H9 (cell line): ENCODE measurements around the gene MOCS1. TPM values are rescaled to one million over a fixed set of nuclear protein-coding genes. Genes with fewer than 3 reads are reported as not detected.
A peak's percentile ranks its signal among the peaks of the same experiment; 100 is the strongest.

Experiments
- DNase-seq: peaks from one replicate; pipeline ENCODE4 v3.0.0-alpha.2; 2017
- H2AFZ ChIP-seq: one replicate; pipeline ENCODE4 v1.6.1; 2013; ENCODE audit warnings: mild to moderate bottlenecking, low read length, control low read depth, moderate library complexity
- H2AK5ac ChIP-seq: 2 replicates; pipeline ENCODE4 v1.6.1; 2013; ENCODE audit warnings: low read length, control low read depth, mixed read lengths; ENCODE audit not compliant: insufficient read length
- H2BK120ac ChIP-seq: one replicate; pipeline ENCODE4 v1.6.1; 2013; ENCODE audit warnings: low read depth, mild to moderate bottlenecking, low read length, control low read depth, inconsistent platforms; ENCODE audit not compliant: poor library complexity, severe bottlenecking
- H2BK12ac ChIP-seq: 2 replicates; pipeline ENCODE4 v1.6.1; 2013; ENCODE audit warnings: low read length, control low read depth, mixed read lengths, low read depth; ENCODE audit not compliant: insufficient read length
- H2BK15ac ChIP-seq: 2 replicates; pipeline ENCODE4 v1.6.1; 2013; ENCODE audit warnings: low read depth, low read length, control low read depth
- H2BK20ac ChIP-seq: one replicate; pipeline ENCODE4 v1.6.1; 2013; ENCODE audit warnings: low read depth, mild to moderate bottlenecking, low read length, control low read depth, inconsistent platforms; ENCODE audit not compliant: poor library complexity, severe bottlenecking
- H2BK5ac ChIP-seq: 2 replicates; pipeline ENCODE4 v1.6.1; 2013; ENCODE audit warnings: low read length, control low read depth, mixed read lengths; ENCODE audit not compliant: insufficient read length
- H3K14ac ChIP-seq: 2 replicates; pipeline ENCODE4 v1.6.1; 2013; ENCODE audit warnings: low read length, control low read depth; ENCODE audit not compliant: insufficient read depth
- H3K18ac ChIP-seq: 2 replicates; pipeline ENCODE4 v1.6.1; 2013; ENCODE audit warnings: low read depth, mild to moderate bottlenecking, mixed read lengths, low read length, control low read depth; ENCODE audit not compliant: insufficient read length
- H3K23ac ChIP-seq: 2 replicates; pipeline ENCODE4 v1.6.1; 2013; ENCODE audit warnings: low read length, control low read depth, mixed read lengths, low read depth; ENCODE audit not compliant: insufficient read length
- H3K23me2 ChIP-seq: 2 replicates; pipeline ENCODE4 v1.6.1; 2013; ENCODE audit warnings: low read depth, mild to moderate bottlenecking, mixed read lengths, low read length, control low read depth; ENCODE audit not compliant: insufficient read length, poor library complexity, severe bottlenecking
- H3K27ac ChIP-seq: 2 replicates; pipeline ENCODE4 v1.5.1; 2013; ENCODE audit warnings: low read length, control low read depth, mixed read lengths, low read depth; ENCODE audit not compliant: insufficient read length
- H3K27me3 ChIP-seq: 2 replicates; pipeline ENCODE4 v1.6.1; 2013; ENCODE audit warnings: low read length, control low read depth, inconsistent platforms; ENCODE audit not compliant: insufficient read depth
- H3K4ac ChIP-seq: 2 replicates; pipeline ENCODE4 v1.6.1; 2013; ENCODE audit warnings: low read depth, mild to moderate bottlenecking, control low read depth, inconsistent platforms, low read length, moderate library complexity
- H3K4me1 ChIP-seq: 2 replicates; pipeline ENCODE4 v1.6.1; 2013; ENCODE audit warnings: low read length, control low read depth, inconsistent platforms; ENCODE audit not compliant: insufficient read depth
- H3K4me2 ChIP-seq: 2 replicates; pipeline ENCODE4 v1.6.1; 2013; ENCODE audit warnings: low read length, control low read depth, mixed read lengths; ENCODE audit not compliant: insufficient read length, insufficient read depth
- H3K56ac ChIP-seq: 2 replicates; pipeline ENCODE4 v1.6.1; 2013; ENCODE audit warnings: low read depth, mild to moderate bottlenecking, mixed read lengths, low read length, control low read depth; ENCODE audit not compliant: insufficient read length
- H3K79me1 ChIP-seq: 2 replicates; pipeline ENCODE4 v1.6.1; 2013; ENCODE audit warnings: low read depth, mild to moderate bottlenecking, moderate library complexity, low read length, control low read depth, inconsistent platforms; ENCODE audit not compliant: insufficient read depth, poor library complexity, severe bottlenecking
- H3K79me2 ChIP-seq: 2 replicates; pipeline ENCODE4 v1.6.1; 2013; ENCODE audit warnings: low read length, control low read depth, inconsistent platforms; ENCODE audit not compliant: insufficient read depth
- H3K9ac ChIP-seq: 2 replicates; pipeline ENCODE4 v1.6.1; 2013; ENCODE audit warnings: low read length, control low read depth, mixed read lengths; ENCODE audit not compliant: insufficient read length; ENCODE audit errors: extremely low read depth
- H3K9me3 ChIP-seq: one replicate; pipeline ENCODE4 v1.6.1; 2013; ENCODE audit warnings: low read depth, low read length, inconsistent platforms; ENCODE audit not compliant: control insufficient read depth
- H3T11ph ChIP-seq: one replicate; pipeline ENCODE4 v1.6.1; 2013; ENCODE audit warnings: mild to moderate bottlenecking, low read length, control low read depth, inconsistent platforms
- H4K20me1 ChIP-seq: one replicate; pipeline ENCODE4 v1.6.1; 2013; ENCODE audit not compliant: control insufficient read depth, insufficient read length, insufficient read depth
- H4K5ac ChIP-seq: 2 replicates; pipeline ENCODE4 v1.6.1; 2013; ENCODE audit warnings: low read depth, mild to moderate bottlenecking, mixed read lengths, low read length, control low read depth; ENCODE audit not compliant: insufficient read length
- H4K8ac ChIP-seq: replicated peaks from 2 replicates; pipeline ENCODE4 v1.6.1; 2013; ENCODE audit warnings: low read length, control low read depth, mixed read lengths, low read depth; ENCODE audit not compliant: insufficient read length
- H4K91ac ChIP-seq: 2 replicates; pipeline ENCODE4 v1.6.1; 2013; ENCODE audit warnings: low read depth, mild to moderate bottlenecking, moderate library complexity, mixed read lengths, low read length, control low read depth; ENCODE audit not compliant: insufficient read length
- H3K27ac Mint-ChIP-seq, 3 experiments: 2 replicates in 2 of 3; 3 replicates in 1 of 3; pipeline ENCODE4 v1.8.0; 2020 to 2021; ENCODE audit warnings: mixed read lengths in 3 of 3, mild to moderate bottlenecking in 1 of 3, moderate library complexity in 1 of 3
- H3K27me3 Mint-ChIP-seq: 2 replicates; pipeline ENCODE4 v1.8.0; 2021; ENCODE audit warnings: low read depth, mild to moderate bottlenecking, moderate library complexity, mixed read lengths
- H3K36me3 Mint-ChIP-seq, 3 experiments: 2 replicates in 2 of 3; 3 replicates in 1 of 3; pipeline ENCODE4 v1.8.0; 2020 to 2021; ENCODE audit warnings: low read depth in 3 of 3, mixed read lengths in 3 of 3; ENCODE audit not compliant: insufficient read depth in 1 of 3
- H3K4me1 Mint-ChIP-seq, 2 experiments: 2 replicates each; pipeline ENCODE4 v1.8.0; 2020; ENCODE audit warnings: mixed read lengths in 2 of 2
- H3K4me3 Mint-ChIP-seq, 2 experiments: 2 replicates in 1 of 2; 3 replicates in 1 of 2; pipeline ENCODE4 v1.8.0; 2020 to 2021; ENCODE audit warnings: mild to moderate bottlenecking in 2 of 2, mixed read lengths in 2 of 2, moderate library complexity in 1 of 2
- H3K9me3 Mint-ChIP-seq, 2 experiments: 2 replicates in 1 of 2; 3 replicates in 1 of 2; pipeline ENCODE4 v1.8.0; 2020; ENCODE audit warnings: mild to moderate bottlenecking in 2 of 2, mixed read lengths in 2 of 2, moderate library complexity in 1 of 2
- CTCF ChIP-seq: fragments of 200-600 bp; sonication (generic); conservative IDR thresholded peaks from 3 replicates; pipeline ENCODE4 v1.8.0; 2021; ENCODE audit warnings: antibody characterized with exemption, mild to moderate bottlenecking
- WGBS: extraction: QIAGEN DNeasy Blood & Tissue Kit; methylation state at CpG from one replicate; pipeline ENCODE4 v1.1.7; 2013; ENCODE audit warnings: missing lambda C conversion rate, low lambda C conversion rate, mixed read lengths; ENCODE audit not compliant: insufficient read length; ENCODE audit errors: extremely low coverage; 5-methylcytosine and 5-hydroxymethylcytosine counted together
- total RNA-seq: library from RNA; stranded (reverse); gene quantifications from 2 replicates; pipeline ENCODE4 v1.2.1, GENCODE V29; 2021

MOCS1 gene
- total RNA-seq, 1 experiment from 2014 or later, result 15.2 TPM

GRCh38 chr6:39892490-39893129, 41.7 kb downstream of the MOCS1 start:
- H3K18ac ChIP-seq, result no peak overlapping the region
- TF ChIP-seq CTCF, result peak; percentile 85
- H3K4me1 ChIP-seq, result peaks cover 4% of the 10 kb centered on the region; the same call in 1 of the 2 replicates
- H3K9me3 ChIP-seq, result no peaks in the 10 kb centered on the region
- no peak overlapping the region for H2BK5ac ChIP-seq
- H3K36me3 Mint-ChIP-seq, result no peaks in the 10 kb centered on the region; a peak in 1 of 7 replicates
- no peak overlapping the region for H3K4ac ChIP-seq
- H4K20me1 ChIP-seq, result no peaks in the 10 kb centered on the region
- H2BK20ac ChIP-seq, result no peak overlapping the region
- no peaks in the 10 kb centered on the region for H3K27me3 ChIP-seq
- peaks cover 0 to 2% of the 10 kb centered on the region in 2 experiments; a peak in 1 of 5 replicates for H3K9me3 Mint-ChIP-seq
- H3K9ac ChIP-seq, result no peak overlapping the region
- H2BK120ac ChIP-seq, result no peak overlapping the region
- no peak overlapping the region for H4K91ac ChIP-seq
- no peak overlapping the region for H3K4me2 ChIP-seq
- no peak overlapping the region for H3K56ac ChIP-seq
- no peak overlapping the region for H3T11ph ChIP-seq
- H3K27ac Mint-ChIP-seq, result no peak overlapping the region; a peak in 2 of 7 replicates
- no peak overlapping the region for H4K8ac ChIP-seq
- peaks cover 8 to 10% of the 10 kb centered on the region in 2 experiments for H3K4me1 Mint-ChIP-seq
- H4K5ac ChIP-seq, result no peak overlapping the region
- no peak overlapping the region for H3K23ac ChIP-seq
- H2BK15ac ChIP-seq, result no peak overlapping the region
- H2AFZ ChIP-seq, result no peak overlapping the region
- no peak overlapping the region for H3K27ac ChIP-seq
- DNase-seq, result peak; percentile 74
- no peaks in the 10 kb centered on the region for H3K79me1 ChIP-seq
- no peak overlapping the region for H2AK5ac ChIP-seq
- H3K14ac ChIP-seq, result no peak overlapping the region
- no peak overlapping the region for H3K4me3 Mint-ChIP-seq
- no peaks in the 10 kb centered on the region for H3K79me2 ChIP-seq
- peaks cover 3% of the 10 kb centered on the region; the same call in 1 of the 2 replicates for H3K27me3 Mint-ChIP-seq
- WGBS, result no CpG with 5 or more reads among the region's 2 CpGs
- H2BK12ac ChIP-seq, result no peak overlapping the region
- H3K23me2 ChIP-seq, result no peaks in the 10 kb centered on the region
